HCEC 1CT (cell line): ENCODE results near the gene PLD5.
"Not testable (repeated sequence)": the region's sequence is repeated elsewhere in the genome, so short reads cannot be mapped to it uniquely, and the experiment has no call there.

Experiments used
- DNase-seq: peaks from one replicate; pipeline ENCODE4 v3.0.0-alpha.2; 2017

The PLD5 gene

GRCh38 chr1:242133796-242134195, 390.7 kb downstream of the PLD5 start:
- no peak for DNase-seq

GRCh38 chr1:242133351-242133750, 391.1 kb downstream of the PLD5 start:
- DNase-seq = no peak

- DNase-seq = no peak
Observed at GRCh38 chr1:242132121-242132817, 392.2 kb downstream of the PLD5 start.

DNA sequence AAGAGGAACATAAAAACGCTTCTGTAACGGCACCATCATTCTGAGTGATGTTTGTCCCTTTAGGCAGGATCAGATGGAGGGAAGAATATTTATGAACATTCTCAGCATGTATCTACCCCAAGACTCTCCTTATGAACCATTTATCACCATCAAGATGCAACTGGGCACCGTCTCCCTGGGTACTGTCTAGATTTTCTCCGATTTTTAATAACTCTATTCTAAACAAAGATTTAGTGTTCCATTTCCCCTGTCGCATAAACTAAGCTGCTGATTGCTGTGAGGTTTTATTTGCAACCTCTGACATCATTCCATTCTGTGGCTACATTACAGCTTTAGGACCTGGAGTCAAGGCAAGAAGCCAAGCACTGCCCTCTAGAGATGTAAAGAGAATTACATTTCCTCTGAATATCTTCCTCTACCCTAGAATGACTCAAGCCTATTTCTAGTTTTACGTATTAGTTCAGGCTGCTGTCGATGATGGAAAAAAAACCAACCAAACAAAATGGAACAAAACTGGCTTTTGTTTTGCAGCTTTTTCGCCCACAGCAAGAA, 395.5 kb downstream of the PLD5 start:
- DNase-seq = peak; percentile 25

GRCh38 chr1:242120432-242120831, 404.1 kb downstream of the PLD5 start:
- no peak for DNase-seq

GRCh38 chr1:242100921-242101320, 423.6 kb downstream of the PLD5 start:
- DNase-seq = no peak

DNA sequence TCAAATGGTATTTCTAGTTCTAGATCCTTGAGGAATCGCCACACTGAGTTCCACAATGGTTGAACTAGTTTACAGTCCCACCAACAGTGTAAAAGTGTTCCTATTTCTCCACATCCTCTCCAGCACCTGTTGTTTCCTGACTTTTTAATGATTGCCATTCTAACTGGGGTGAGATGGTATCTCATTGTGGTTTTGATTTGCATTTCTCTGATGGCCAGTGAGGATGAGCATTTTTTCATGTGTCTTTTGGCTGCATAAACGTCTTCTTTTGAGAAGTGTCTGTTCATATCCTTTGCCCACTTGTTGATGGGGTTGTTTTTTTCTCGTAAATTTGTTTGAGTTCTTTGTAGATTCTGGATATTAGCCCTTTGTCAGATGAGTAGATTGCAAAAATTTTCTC, 427.2 kb downstream of the PLD5 start:
- not testable (repeated sequence) for DNase-seq

GRCh38 chr1:242093116-242093515, 431.4 kb downstream of the PLD5 start:
- DNase-seq = no peak

DNA sequence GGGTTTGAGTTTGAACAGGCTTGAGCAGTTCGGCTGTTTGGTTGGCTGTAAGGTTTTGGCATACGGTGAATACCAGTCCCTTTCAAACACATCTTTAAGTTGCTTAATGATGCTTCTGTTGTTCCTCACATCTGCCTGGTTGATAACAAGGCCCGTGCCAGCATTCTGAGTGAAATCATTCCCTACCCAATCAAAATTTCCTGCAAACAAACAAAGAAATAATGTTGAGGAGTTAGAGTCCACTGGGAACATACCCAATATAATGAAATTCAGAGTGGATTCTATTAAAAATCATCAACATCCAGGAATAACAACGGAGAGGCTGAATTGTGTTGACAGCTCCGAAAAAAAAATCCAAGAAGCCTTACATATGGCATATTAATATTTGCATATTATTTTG, 434.6 kb downstream of the PLD5 start:
- no peak for DNase-seq

- no peak for DNase-seq
Observed at GRCh38 chr1:242088875-242089274, 435.6 kb downstream of the PLD5 start.

DNA sequence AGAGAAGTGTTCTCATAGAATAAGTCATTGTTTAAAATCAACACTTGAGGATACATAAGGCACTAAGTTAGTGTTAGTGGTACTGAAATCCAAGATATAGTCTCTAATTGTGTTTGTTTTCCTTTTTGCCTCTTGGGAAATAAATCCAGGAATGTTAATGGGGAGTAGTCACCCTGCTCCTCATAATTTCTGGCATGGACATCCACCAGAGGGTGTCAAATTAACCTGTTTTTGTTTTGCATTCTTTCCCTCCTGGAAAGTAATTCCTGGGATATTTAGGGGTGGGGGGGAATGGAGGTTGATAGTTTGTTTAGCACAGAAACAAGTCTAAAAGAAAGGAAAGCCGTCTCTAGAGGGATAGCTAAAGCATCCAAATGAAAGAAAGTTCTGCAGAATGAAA, 437.8 kb downstream of the PLD5 start:
- no peak for DNase-seq

DNA sequence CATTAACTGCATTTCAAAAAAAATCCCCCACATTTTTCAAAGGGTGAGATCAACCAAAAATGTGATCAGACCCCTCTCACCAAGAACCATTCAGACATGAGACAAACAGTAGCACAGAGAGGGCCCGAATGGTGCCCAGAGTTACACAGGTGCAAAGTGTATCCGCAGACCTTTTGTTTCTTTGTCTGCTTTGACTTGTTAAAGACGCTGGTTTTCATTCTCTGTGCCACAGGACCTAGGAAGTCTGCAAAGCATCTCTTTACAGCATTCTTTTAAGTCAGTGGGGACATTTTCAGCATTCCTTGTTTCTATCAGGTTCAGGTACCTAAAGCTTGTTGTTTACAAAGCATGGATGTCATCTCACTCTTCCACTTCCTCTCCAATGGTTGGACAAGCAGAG, 438.4 kb downstream of the PLD5 start:
- no peak for DNase-seq

DNA sequence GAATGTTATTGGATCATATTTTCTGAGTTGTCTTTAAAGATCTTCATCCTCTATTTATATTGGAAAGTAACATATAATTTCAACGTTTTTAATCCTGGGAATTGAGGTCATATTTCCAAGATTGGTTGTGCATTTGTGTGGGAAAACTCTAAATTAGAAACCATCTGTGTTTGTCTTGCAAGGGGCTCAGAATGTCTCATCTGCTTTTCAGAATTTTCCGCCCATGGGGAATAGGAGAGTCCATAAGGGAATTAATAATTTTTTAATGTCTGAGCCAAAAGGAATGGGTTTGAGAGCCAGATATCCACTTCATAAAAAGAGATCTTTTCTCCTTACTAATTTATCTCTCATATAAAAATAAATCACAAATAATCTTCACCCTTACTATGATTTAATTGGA, 440.8 kb downstream of the PLD5 start:
- no peak for DNase-seq

DNA sequence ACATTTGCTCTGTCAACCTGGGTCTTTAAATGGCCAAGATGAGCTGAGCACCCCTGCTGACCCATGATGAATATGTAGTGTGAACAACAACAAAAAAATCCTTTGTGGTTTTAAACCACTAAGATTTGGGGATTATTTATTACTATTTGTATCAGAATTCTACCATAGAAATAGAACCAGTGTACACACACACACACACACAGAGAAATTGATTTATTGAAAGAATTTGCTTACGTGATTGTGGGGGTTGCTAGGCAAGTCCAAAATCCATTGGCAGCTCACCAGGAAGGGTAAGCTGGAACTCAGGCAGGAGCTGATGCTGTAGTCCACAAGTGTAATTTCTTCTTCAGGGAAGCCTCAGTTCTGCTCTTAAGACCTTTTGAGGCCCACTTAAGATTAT, 443.1 kb downstream of the PLD5 start:
- DNase-seq = peak; percentile 56

- no peak for DNase-seq
Observed at GRCh38 chr1:242065813-242066212, 458.7 kb downstream of the PLD5 start.

- DNase-seq = no peak
Observed at GRCh38 chr1:242062271-242062670, 462.2 kb downstream of the PLD5 start.

- DNase-seq = no peak
Observed at GRCh38 chr1:242059976-242060375, 464.5 kb downstream of the PLD5 start.

DNA sequence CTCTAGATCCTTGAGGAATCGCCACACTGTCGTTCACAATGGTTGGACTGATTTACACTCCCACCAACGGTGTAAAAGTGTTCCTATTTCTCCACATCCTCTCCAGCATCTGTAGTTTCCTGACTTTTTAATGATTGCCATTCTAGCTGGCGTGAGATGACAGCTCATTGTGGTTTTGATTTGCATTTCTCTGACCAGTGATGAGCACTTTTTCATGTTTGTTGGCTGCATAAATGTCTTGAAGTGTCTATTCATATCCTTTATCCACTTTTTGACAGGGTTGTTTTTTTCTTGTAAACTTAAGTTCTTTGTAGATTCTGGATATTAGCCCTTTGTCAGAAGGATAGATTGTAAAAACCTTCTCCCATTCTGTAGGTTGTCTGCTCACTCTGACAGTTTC, 465.9 kb downstream of the PLD5 start:
- not testable (repeated sequence) for DNase-seq

GRCh38 chr1:242058181-242058580, 466.3 kb downstream of the PLD5 start:
- DNase-seq = not testable (repeated sequence)

- DNase-seq = no peak
Observed at GRCh38 chr1:242057745-242058115, 466.8 kb downstream of the PLD5 start.

DNA sequence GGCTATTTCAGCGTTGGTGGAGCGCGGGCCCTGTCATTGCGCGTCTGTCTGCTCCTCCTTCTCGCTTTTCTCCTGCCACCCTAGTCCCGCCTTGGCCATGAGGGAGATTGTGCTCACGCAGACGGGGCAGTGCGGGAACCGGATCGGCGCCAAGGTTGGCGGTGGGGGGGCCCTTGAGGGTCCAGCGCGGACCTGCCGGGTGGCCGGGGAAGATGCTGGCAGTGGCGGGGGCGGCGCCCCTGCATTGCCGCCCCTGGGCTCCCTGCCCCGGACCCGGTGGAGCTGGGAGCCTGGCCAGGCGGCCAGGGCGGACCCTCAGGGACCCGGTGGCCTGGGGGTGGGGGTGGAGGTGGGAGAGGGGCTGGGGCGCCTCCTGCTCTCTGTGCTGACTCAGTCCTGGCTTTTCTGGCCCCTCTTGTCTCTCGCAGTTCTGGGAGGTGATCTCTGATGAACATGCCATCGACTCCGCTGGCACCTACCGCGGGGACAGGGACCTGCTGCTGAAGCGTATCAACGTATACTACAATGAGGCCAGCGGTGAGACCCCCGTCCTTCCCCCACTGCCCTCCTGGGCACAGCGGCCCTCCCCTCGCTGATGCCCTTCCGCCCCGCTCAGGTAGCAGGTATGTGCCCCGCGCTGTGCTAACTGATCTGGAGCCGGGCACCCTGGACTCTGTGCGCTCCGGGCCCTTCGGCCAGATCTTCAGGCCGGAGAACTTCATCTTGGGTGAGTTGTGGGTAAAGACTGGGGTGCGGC, 467.3 kb downstream of the PLD5 start:
- no peak for DNase-seq

DNA sequence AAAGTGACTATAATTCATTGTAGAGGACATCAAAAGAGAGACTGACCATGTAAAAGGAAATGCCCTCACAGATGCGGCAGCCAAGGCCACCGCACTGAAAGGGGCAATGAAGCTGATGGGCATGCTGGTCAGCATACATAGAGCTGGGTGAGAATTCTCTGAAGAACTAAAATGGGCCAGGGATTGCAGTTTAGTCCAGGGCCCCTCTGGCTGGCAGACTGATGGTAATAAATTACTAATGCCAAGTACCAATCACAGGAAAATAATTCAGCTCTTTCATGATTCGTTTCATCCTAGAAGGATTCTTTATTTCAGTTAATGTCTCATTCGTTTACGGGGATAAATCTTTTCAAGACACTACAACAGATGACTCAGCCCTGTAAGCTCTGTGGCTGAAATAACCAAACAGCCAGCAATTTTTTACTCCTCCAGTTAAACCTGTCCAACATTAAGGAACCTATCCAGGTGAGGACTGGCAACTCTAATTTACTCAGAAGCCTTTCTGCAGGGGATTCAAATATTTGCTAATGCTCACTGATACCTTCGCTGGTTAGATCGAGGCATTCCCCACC, 468.7 kb downstream of the PLD5 start:
- no peak for DNase-seq

DNA sequence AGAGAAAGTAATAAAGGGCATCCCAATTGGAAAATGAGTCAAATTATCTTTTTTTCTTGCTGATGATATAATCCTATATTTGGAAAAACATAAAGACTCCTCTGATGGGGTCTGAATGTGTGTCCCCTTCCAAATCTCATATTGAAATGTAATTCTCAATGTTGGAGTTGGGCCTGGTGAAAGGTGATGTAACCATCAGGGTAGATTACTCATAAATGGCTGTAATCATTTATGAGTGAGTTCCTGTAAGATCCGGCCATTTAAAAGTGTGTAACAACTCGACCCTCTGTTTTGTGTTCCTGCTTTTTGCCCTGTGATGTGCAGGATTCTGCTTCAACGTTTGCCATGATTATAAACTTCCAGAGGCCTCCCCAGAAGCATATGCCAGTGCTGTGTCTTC, 481.3 kb downstream of the PLD5 start:
- no peak for DNase-seq

DNA sequence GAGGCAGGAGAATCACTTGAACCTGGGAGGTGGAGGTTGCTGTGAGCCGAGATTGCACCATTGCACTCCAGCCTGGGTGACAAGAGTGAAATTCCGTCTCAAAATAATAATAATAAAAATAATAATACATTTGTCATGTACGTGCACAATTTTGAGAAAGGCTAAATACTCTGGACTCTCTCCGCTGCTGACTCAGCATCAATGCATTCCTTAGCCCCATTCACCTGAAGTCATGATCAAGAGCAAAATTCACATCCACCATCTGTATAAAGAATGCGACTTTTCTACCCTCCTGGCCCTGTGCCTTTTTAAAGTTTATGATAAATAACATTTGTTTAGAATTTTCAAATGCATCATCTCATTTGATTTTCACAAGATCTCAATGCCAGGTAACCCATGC, 490.1 kb downstream of the PLD5 start:
- DNase-seq = no peak
